ENCODE data around the gene DBI. TPM values are rescaled to one million over a fixed set of nuclear protein-coding genes. Genes with fewer than 3 reads are reported as not detected.
"Not testable (repeated sequence)": the region's sequence is repeated elsewhere in the genome, so short reads cannot be mapped to it uniquely, and the experiment has no call there.

DBI gene
- polyA plus RNA-seq, 3 donors: 126 to 436 (median 398) TPM

- TF ChIP-seq, protein P1, sequence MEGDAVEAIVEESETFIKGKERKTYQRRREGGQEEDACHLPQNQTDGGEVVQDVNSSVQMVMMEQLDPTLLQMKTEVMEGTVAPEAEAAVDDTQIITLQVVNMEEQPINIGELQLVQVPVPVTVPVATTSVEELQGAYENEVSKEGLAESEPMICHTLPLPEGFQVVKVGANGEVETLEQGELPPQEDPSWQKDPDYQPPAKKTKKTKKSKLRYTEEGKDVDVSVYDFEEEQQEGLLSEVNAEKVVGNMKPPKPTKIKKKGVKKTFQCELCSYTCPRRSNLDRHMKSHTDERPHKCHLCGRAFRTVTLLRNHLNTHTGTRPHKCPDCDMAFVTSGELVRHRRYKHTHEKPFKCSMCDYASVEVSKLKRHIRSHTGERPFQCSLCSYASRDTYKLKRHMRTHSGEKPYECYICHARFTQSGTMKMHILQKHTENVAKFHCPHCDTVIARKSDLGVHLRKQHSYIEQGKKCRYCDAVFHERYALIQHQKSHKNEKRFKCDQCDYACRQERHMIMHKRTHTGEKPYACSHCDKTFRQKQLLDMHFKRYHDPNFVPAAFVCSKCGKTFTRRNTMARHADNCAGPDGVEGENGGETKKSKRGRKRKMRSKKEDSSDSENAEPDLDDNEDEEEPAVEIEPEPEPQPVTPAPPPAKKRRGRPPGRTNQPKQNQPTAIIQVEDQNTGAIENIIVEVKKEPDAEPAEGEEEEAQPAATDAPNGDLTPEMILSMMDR (IDR thresholded peaks at IDR 0.05): no peak
- Histone ChIP-seq H3K36me3 (replicated peaks in 1 of 2; ENCODE audit: control insufficient read depth in 1 of 2, insufficient read depth in 2 of 2, low read length in 2 of 2) (no peaks in the 10 kb centered on the region), H3K4me1 (ENCODE audit: control insufficient read depth in 1 of 2, insufficient read depth in 2 of 2, low read length in 2 of 2) (peaks cover 0 to 15% of the 10 kb centered on the region in 2 donors), H3K27ac (ENCODE audit: low read depth in 1 of 2, low read length in 2 of 2) (no peak overlapping the region), H2AFZ (ENCODE audit: insufficient read depth, low read depth, low read length, poor library complexity, severe bottlenecking) (no peak overlapping the region), H3K9me3 (replicated peaks in 1 of 2; ENCODE audit: control insufficient read depth in 1 of 2, insufficient read depth in 1 of 2, low read length in 2 of 2) (peaks cover 0 to 3% of the 10 kb centered on the region in 2 donors), H3K4me2 (replicated peaks; ENCODE audit: extremely low read depth, low read length, poor library complexity, severe bottlenecking) (no peak overlapping the region), H3K4me3 (replicated peaks in 1 of 3; ENCODE audit: low read depth in 2 of 3, low read length in 3 of 3) (no peak overlapping the region), H4K20me1 (ENCODE audit: insufficient read depth, low read length) (no peaks in the 10 kb centered on the region), H3K79me2 (ENCODE audit: insufficient read depth, low read length) (no peaks in the 10 kb centered on the region), H3K9ac (ENCODE audit: insufficient read depth, low read length, poor library complexity, severe bottlenecking) (no peak overlapping the region), H3K27me3 (ENCODE audit: control insufficient read depth in 2 of 2, insufficient read depth in 2 of 2, low read length in 2 of 2) (no peaks in the 10 kb centered on the region)
- H3K27me3 Mint-ChIP-seq (ENCODE audit: low read depth in 3 of 3): peaks cover 0 to 6% (median 4%) of the 10 kb centered on the region in 3 donors
- H3K27ac Mint-ChIP-seq: no peak overlapping the region
- intact Hi-C loops (cut with micrococcal nuclease): no loop called here
- DNase-seq: no peak
- no peak overlapping the region for H3K4me3 Mint-ChIP-seq
- H3K36me3 Mint-ChIP-seq: no peaks in the 10 kb centered on the region
- 94% methylated on average over 5 of the region's 5 CpGs for WGBS (ENCODE audit: insufficient coverage)
- peaks cover 0 to 5% (median 2%) of the 10 kb centered on the region in 7 donors for H3K9me3 Mint-ChIP-seq
- peaks cover 18% of the 10 kb centered on the region for H3K4me1 Mint-ChIP-seq
Observed at GRCh38 chr2:119402106-119402505, 35.3 kb downstream of the DBI start.

DNA sequence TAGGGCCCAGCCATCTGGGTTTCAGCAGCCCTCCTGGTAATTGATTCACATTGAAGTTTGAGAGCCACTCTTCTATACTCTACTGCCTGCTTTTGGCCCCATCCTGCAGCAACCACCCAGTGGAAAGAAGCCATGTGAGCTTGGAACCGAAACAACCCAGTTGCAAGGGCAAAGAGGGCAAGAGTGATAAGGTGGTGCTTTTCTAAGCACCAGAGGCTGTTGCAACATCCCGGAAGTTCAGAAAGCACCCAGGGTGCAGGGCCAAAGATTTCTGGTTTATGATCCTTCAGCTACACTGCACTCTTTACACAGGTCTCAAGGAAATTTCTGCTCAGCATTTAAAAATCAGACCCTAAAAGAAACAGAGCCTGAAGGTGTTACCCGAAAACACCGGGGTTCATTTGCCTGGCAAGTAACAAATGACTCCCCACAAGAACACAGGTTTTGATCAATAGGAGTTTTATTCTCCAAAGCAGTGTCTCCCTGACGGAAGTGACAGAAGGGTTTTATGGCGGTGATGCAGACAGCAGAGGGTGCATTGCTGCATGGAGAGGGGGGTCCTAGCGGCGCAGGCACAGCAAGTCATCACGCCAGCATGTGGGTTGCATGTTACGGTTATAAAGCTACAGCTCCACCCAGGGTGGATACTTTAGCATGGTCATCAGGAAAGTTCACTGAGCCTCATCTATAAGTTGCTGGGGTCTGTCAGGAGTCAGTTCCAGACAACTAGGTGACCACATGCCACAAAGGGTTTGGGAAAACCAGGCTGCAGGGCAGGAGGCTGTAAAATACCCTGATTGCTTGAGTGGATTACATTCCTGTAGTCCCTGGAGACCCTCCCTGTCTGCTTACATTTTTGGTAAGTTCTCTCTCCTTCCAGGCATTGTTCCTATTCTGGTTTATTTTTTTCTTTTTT is 36.1 kb downstream of the DBI start:
- Mint-ChIP-seq H3K4me3 (no peak overlapping the region), H3K4me1 (peaks cover 20% of the 10 kb centered on the region), H3K27ac (peak overlapping the region in 2 of 7 donors; percentile 38 to 82), H3K9me3 (peaks cover 0 to 5% (median 2%) of the 10 kb centered on the region in 7 donors), H3K36me3 (no peaks in the 10 kb centered on the region), H3K27me3 (ENCODE audit: low read depth in 3 of 3) (peaks cover 0 to 6% (median 4%) of the 10 kb centered on the region in 3 donors)
- H3K27me3 ChIP-seq (ENCODE audit: control insufficient read depth in 2 of 2, insufficient read depth in 2 of 2, low read length in 2 of 2): no peaks in the 10 kb centered on the region
- H3K4me3 ChIP-seq (replicated peaks in 1 of 3; ENCODE audit: low read depth in 2 of 3, low read length in 3 of 3): no peak overlapping the region
- peaks cover 0 to 3% of the 10 kb centered on the region in 2 donors for H3K9me3 ChIP-seq (replicated peaks in 1 of 2; ENCODE audit: control insufficient read depth in 1 of 2, insufficient read depth in 1 of 2, low read length in 2 of 2)
- peaks cover 0 to 15% of the 10 kb centered on the region in 2 donors for H3K4me1 ChIP-seq (ENCODE audit: control insufficient read depth in 1 of 2, insufficient read depth in 2 of 2, low read length in 2 of 2)
- WGBS (ENCODE audit: insufficient coverage): 98% methylated on average over 5 of the region's 10 CpGs
- DNase-seq: no peak
- H4K20me1 ChIP-seq (ENCODE audit: insufficient read depth, low read length): no peaks in the 10 kb centered on the region
- no peak overlapping the region for H3K27ac ChIP-seq (ENCODE audit: low read depth in 1 of 2, low read length in 2 of 2)
- H3K4me2 ChIP-seq (replicated peaks; ENCODE audit: extremely low read depth, low read length, poor library complexity, severe bottlenecking): no peak overlapping the region
- peak overlapping the region; percentile 40 for H2AFZ ChIP-seq (ENCODE audit: insufficient read depth, low read depth, low read length, poor library complexity, severe bottlenecking)
- TF ChIP-seq, protein P1 (IDR thresholded peaks at IDR 0.05): no peak
- H3K79me2 ChIP-seq (ENCODE audit: insufficient read depth, low read length): no peaks in the 10 kb centered on the region
- H3K36me3 ChIP-seq (replicated peaks in 1 of 2; ENCODE audit: control insufficient read depth in 1 of 2, insufficient read depth in 2 of 2, low read length in 2 of 2): no peaks in the 10 kb centered on the region
- H3K9ac ChIP-seq (ENCODE audit: insufficient read depth, low read length, poor library complexity, severe bottlenecking): no peak overlapping the region
- intact Hi-C loops (cut with micrococcal nuclease): no loop called here

DNA sequence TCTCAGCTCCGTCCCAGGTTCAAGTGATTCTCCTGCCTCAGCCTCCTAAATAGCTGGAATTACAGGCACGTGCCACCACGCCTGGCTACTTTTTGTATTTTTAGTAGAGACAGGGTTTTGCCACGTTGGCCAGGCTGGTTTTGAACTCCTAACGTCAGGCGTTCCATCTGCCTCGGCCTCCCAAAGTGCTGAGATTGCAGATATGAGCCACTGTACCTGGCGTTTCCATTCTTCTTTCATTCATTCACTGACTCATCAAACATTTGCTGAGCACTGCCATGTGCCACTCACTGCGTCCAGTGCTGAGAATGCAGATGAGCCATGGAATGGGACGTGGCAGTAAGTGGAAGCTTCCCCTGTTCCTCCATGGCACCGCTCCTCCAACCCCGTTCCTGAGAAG is 36.8 kb downstream of the DBI start:
- H3K27me3 Mint-ChIP-seq (ENCODE audit: low read depth in 3 of 3); H2AFZ ChIP-seq (ENCODE audit: insufficient read depth, low read depth, low read length, poor library complexity, severe bottlenecking); H3K9ac ChIP-seq (ENCODE audit: insufficient read depth, low read length, poor library complexity, severe bottlenecking); H3K27ac Mint-ChIP-seq; H3K79me2 ChIP-seq (ENCODE audit: insufficient read depth, low read length); H4K20me1 ChIP-seq (ENCODE audit: insufficient read depth, low read length); H3K27me3 ChIP-seq (ENCODE audit: control insufficient read depth in 2 of 2, insufficient read depth in 2 of 2, low read length in 2 of 2); intact Hi-C loops (cut with micrococcal nuclease); H3K36me3 Mint-ChIP-seq; H3K9me3 Mint-ChIP-seq; H3K4me3 Mint-ChIP-seq; H3K9me3 ChIP-seq (replicated peaks in 1 of 2; ENCODE audit: control insufficient read depth in 1 of 2, insufficient read depth in 1 of 2, low read length in 2 of 2); H3K27ac ChIP-seq (ENCODE audit: low read depth in 1 of 2, low read length in 2 of 2); H3K36me3 ChIP-seq (replicated peaks in 1 of 2; ENCODE audit: control insufficient read depth in 1 of 2, insufficient read depth in 2 of 2, low read length in 2 of 2); H3K4me2 ChIP-seq (replicated peaks; ENCODE audit: extremely low read depth, low read length, poor library complexity, severe bottlenecking); H3K4me3 ChIP-seq (replicated peaks in 1 of 3; ENCODE audit: low read depth in 2 of 3, low read length in 3 of 3); DNase-seq: not testable (repeated sequence)
- H3K4me1 ChIP-seq (ENCODE audit: control insufficient read depth in 1 of 2, insufficient read depth in 2 of 2, low read length in 2 of 2): peaks cover 0 to 15% of the 10 kb centered on the region in 2 donors
- peaks cover 17% of the 10 kb centered on the region for H3K4me1 Mint-ChIP-seq
- 95% methylated on average over 7 of the region's 12 CpGs for WGBS (ENCODE audit: insufficient coverage)
